RKO (cell line): ENCODE data around the gene PKMYT1.
A peak's percentile ranks its signal among the peaks of the same experiment; 100 is the strongest.
"Not testable (repeated sequence)": the region's sequence is repeated elsewhere in the genome, so short reads cannot be mapped to it uniquely, and the experiment has no call there.

ENCODE experiments used
- DNase-seq: peaks from one replicate; pipeline ENCODE4 v3.0.0-alpha.2; 2016; ENCODE audit warnings: low spot score

PKMYT1 gene

GRCh38 chr16:2931231-2931914 is 48.9 kb downstream of the PKMYT1 start:
- not testable (repeated sequence) for DNase-seq

GRCh38 chr16:2930236-2930635 is 50.0 kb downstream of the PKMYT1 start:
- no peak for DNase-seq

GRCh38 chr16:2929693-2930092 is 50.6 kb downstream of the PKMYT1 start:
- DNase-seq: no peak

GRCh38 chr16:2928796-2929195 is 51.5 kb downstream of the PKMYT1 start:
- no peak for DNase-seq

- DNase-seq: not testable (repeated sequence)
Measured at GRCh38 chr16:2928151-2928550, 52.1 kb downstream of the PKMYT1 start.

GRCh38 chr16:2927010-2927646 is 53.1 kb downstream of the PKMYT1 start:
- peak; percentile 86 for DNase-seq

- no peak for DNase-seq
Measured at GRCh38 chr16:2926650-2926999, 53.6 kb downstream of the PKMYT1 start.

- no peak for DNase-seq
Measured at GRCh38 chr16:2925951-2926649, 54.1 kb downstream of the PKMYT1 start.

GRCh38 chr16:2924901-2925755 is 55.1 kb downstream of the PKMYT1 start:
- DNase-seq: no peak

- no peak for DNase-seq
Measured at GRCh38 chr16:2923481-2923880, 56.8 kb downstream of the PKMYT1 start.
